Stimulated activated naive CD4-positive, alpha-beta T cell (primary cell): ENCODE data around the gene DUSP16.
A peak's percentile ranks its signal among the peaks of the same experiment; 100 is the strongest.
"Not testable (repeated sequence)": the region's sequence is repeated elsewhere in the genome, so short reads cannot be mapped to it uniquely, and the experiment has no call there.

Experiments
- DNase-seq, 6 experiments: peaks; one replicate each; lab custom pipeline; 2025; lab: John Stamatoyannopoulos, UW

Gene DUSP16

GRCh38 chr12:12546314-12546772 lies 16.3 kb downstream of the DUSP16 start:
- no peak for DNase-seq

DNA sequence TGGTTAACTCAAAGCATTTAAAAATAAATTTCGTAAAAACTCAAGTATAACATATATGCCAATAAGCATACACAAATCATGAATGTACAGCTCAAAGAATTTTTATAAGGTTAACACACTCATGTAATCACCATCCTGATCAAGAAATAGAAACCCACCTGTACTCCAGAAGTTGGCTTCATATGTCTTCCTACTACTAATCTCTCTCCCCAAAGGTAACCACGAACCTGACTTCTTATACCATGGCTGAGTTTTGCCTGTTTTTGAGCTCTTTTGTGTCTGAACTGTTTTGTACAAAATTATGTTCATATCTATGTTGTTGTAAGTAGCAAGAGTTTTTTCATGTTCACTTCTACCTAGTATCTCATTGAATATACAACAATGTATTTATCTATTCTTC lies 18.7 kb downstream of the DUSP16 start:
- DNase-seq: no peak

DNA sequence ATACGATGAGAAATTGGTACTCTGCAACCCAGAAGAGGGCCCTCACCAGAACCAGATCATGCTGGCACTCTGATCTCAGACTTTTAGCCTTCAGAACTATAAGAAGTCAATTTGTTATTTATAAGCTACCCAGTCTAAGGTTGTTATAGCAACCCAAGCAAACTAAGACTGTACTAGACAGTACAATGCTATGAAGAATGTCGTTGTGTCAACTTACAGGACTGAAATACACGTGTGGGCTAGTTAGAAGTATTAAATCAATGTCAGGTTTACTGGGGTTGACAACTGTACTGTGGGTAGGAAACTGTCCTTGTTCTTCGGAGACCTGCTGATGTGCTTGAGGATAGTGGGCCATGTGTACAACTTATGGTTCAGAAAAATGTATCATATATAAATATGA lies 19.7 kb downstream of the DUSP16 start:
- DNase-seq: no peak

GRCh38 chr12:12542286-12542685 lies 20.4 kb downstream of the DUSP16 start:
- DNase-seq: no peak

DNA sequence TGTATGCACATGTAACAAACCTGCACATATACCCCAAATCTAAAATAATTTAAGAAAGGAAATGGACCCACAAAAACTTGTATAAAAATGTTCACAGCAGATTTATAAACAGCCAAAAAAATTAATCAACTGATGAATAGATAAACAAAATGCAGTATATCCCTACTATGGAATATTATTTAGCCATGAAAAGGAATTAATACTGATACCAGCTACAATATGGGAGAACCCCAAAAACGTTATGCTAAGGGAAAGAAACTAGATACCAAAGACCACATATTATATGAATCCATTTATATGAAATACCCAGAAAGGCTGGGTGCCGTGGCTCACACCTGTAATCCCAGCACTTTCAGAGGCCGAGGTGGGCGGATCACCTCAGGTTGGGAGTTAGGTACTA lies 20.9 kb downstream of the DUSP16 start:
- no peak for DNase-seq

DNA sequence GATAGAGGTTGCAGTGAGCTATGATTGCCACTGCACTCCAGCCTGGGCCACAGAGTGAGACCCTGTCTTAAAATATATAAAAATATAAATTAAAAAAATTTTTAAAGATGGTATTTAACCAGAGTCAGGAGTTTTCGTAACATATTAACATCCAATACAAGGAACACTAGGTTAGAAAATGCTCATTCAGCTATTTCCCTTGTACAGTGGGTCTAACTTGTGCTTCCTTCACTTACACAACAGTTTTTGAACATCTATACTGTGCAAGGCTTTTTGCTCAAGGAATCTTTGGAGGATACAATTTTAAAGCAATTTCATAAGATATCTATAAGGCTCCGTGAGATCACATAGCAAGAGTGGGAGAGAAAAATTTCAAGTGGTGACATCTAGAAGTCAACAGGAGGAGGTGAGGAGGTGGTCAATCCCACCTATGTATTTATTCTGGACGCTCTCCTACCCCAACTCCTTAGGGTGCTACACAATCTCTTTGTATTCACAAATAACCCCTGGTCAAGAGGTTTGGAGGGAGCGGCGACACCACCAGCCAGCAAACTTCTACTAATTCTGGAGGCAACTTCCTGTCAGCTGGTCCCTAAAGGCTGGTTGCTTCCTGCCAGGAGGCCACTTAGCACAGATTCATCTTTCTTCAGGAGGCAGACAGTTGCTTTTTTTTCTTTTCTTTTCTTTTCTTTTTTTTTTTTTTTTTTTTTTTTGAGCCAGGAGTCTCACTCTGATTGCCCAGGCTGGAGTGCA lies 22.2 kb downstream of the DUSP16 start:
- DNase-seq: peak in 2 of 6 experiments; percentile 5 to 9

GRCh38 chr12:12539028-12539810 lies 23.4 kb downstream of the DUSP16 start:
- no peak for DNase-seq

GRCh38 chr12:12538535-12538934 lies 24.1 kb downstream of the DUSP16 start:
- DNase-seq: no peak

GRCh38 chr12:12537421-12537820 lies 25.2 kb downstream of the DUSP16 start:
- no peak for DNase-seq

DNA sequence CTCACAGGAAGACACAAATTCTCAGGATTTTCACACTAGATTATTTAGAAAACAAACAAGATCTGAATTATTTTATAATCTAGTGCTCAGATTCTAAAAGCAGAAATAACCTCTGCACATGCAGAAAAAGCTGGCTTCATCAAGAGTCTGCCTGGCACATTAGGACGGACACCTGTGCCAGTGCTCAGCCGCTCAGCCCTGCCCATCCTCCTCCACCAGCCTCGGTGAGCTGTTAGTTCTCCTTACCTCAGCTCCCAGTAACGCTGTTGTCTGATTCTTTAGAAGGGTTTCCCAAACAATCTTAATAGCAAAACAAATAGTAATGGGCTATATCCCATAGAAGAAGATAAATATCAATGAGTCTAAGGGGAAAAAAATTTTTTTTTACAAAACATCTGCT lies 27.7 kb downstream of the DUSP16 start:
- DNase-seq: no peak

DNA sequence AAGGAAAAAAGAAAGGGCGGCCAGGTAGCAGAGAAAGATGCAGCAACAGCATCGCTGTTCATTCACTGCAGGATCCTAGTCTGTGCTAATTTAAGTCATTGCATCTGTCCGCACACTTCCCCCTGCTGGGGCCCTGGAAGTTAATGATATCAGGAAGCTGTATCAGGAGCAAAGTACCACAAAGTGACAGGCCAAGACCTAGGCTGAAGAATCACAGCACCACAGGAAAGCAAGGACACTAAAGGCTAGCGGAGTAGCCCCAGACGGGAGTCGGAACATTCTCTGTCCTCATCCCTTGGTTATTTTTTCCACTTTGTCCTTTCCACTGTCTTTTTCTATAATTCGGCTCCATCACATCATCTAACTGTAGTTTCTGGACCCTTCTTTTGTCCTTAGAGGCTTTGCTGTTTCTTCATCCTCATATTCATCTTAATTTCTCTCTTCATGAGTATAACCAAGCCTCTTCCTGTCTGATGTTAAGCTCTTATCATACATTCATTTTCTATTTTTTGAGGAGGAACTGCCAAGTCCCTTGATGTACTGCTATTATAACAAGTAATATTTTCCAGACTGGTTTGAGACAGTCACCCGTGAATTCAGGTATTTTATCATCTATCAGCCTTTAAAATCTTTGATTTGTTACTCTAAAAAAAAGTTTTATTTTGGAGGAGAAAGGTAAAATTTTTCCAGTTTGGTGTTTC lies 28.3 kb downstream of the DUSP16 start:
- no peak for DNase-seq

DNA sequence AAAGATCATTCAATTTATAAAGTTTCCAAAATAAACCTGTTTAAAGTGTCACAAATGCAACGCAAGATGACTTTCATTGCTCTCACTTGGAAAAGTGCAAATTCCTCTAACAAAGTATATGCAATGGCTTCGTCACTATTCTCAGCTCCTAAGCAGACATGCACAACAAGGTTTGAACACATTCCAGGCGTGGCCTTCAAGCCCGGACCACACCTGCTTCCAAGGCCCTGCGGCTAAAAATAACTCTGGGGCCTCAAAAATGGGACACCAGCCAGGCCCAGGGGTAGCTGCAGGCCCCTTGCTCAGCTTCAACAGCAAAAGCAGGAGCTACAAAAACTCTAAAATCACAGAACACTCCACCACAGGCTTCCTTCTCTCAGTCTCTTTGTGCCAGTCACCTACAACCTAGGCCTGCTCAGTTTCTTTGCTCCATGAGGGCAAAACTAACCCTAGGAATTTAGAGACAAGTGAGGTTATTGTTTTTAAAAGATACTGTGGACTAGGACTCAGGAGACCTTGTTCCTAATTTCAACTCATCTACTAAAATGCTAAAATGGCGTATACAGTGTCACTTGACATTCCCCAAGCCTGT lies 29.3 kb downstream of the DUSP16 start:
- DNase-seq: no peak

GRCh38 chr12:12531194-12531593 lies 31.5 kb downstream of the DUSP16 start:
- no peak for DNase-seq

DNA sequence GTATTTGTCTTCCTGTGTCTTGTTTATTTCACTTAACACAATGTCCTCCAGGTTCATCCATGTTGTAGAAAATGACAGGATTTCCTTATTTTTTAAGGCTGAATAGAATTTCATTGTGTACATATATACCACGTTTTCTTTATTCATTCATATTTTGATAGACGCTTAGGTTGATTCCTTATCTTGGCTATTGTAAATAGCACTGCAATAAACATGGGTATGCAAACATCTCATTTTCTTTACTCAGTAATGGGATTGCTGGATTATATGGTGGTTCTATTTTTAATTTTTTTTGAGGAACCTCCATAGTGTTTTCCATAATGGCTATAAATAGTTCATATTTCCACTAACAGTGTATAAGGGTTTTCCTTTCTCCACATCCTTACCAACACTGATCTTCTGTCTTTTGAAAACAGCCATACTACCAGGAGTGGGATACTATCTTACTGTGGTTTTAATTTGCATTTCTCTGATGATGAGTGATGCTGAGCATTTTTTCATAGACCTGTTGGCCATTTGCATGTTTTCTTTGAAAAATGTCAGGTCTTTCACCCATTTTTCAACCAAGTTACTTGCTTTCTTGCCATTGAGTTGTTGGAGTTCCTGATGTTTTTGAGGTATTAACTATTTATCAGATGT lies 32.8 kb downstream of the DUSP16 start:
- no peak for DNase-seq

- no peak for DNase-seq
Observed at GRCh38 chr12:12528361-12529270, 34.0 kb downstream of the DUSP16 start.

GRCh38 chr12:12527820-12528296 lies 34.8 kb downstream of the DUSP16 start:
- DNase-seq: peak in 2 of 6 experiments; percentile 15 to 28

DNA sequence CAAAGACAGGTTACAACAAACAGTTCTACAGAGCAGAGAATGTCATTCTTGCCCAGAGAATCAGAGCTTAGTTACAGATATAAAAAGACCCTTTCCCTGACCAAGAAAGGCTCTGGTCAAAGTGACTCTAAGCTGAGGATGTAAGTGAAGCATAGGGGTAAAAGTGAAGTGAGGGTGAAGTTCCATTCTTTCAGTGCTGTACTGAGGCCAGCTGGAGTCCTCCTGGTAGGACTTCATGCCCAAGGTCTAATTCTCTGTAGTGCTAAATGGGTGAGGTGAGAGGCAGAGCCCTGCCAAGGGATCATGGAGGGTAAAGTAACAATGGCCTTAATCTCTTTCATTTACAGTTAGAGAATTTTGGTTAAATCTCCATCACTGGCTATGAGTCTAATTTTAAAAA lies 38.5 kb downstream of the DUSP16 start:
- no peak for DNase-seq

GRCh38 chr12:12523229-12523628 lies 39.4 kb downstream of the DUSP16 start:
- no peak for DNase-seq

GRCh38 chr12:12522657-12523056 lies 40.0 kb downstream of the DUSP16 start:
- DNase-seq: not testable (repeated sequence)

DNA sequence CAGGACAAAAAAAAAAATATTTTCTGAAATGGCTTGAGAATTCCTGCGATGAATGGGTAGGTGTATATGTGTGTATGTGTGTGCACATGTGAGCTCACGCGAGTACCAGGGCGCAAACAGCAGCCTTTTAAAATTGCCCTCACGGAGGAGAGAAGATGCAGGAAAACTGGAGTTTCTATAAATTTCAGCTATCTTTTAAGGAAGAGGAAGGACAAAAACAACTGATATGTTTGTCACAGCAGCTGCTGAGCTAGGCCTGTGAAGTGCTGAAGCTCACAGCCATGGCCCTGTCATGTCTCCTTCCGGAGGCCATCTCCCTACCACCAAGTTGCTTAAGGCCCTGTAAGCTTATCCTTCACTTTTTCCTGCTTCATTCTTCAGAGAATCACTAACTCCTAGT lies 40.8 kb downstream of the DUSP16 start:
- DNase-seq: no peak
